Activated CD4-positive, alpha-beta T cell treated with anti-CD3 and anti-CD28 coated beads for 36 hours (primary cell): Measurements from ENCODE around the gene SMIM45.
"Not testable (repeated sequence)": the region's sequence is repeated elsewhere in the genome, so short reads cannot be mapped to it uniquely, and the experiment has no call there.

ENCODE experiments used
- ATAC-seq: fragments of 200-7000 bp; cut with Tn5 transposase; one replicate; pipeline ENCODE4 v1.10.0; 2021; ENCODE audit warnings: mild to moderate bottlenecking, moderate library complexity
- CTCF ChIA-PET: fragments of 350-600 bp; sonication (Branson Sonifier 250); formaldehyde crosslinking; loops from one replicate; lab custom pipeline; 2021; ENCODE audit warnings: antibody characterized with exemption; lab: Charles Lee
- POLR2A ChIA-PET: fragments of 350-600 bp; sonication (Branson Sonifier 250); formaldehyde crosslinking; loops from one replicate; lab custom pipeline; 2021; ENCODE audit warnings: antibody characterized with exemption, inconsistent platforms; lab: Charles Lee
- DNase-seq: peaks from one replicate; pipeline ENCODE4 v3.0.0-alpha.2; 2020
- H3K27ac Mint-ChIP-seq: one replicate; pipeline ENCODE4 v1.8.0; 2021; ENCODE audit warnings: mixed read lengths
- H3K27me3 Mint-ChIP-seq: one replicate; pipeline ENCODE4 v1.8.0; 2021; ENCODE audit warnings: mixed read lengths
- H3K36me3 Mint-ChIP-seq: one replicate; pipeline ENCODE4 v1.8.0; 2021; ENCODE audit warnings: low read depth, mixed read lengths
- H3K4me1 Mint-ChIP-seq: one replicate; pipeline ENCODE4 v1.8.0; 2021; ENCODE audit warnings: mixed read lengths
- H3K4me3 Mint-ChIP-seq: one replicate; pipeline ENCODE4 v1.8.0; 2021; ENCODE audit warnings: mild to moderate bottlenecking, moderate library complexity, mixed read lengths
- H3K9me3 Mint-ChIP-seq: one replicate; pipeline ENCODE4 v1.8.0; 2021; ENCODE audit warnings: low read depth, mixed read lengths
- intact Hi-C, 2 experiments: fragments of 100-400 bp; cut with DNase I in 1 of 2; cut with micrococcal nuclease in 1 of 2; formaldehyde crosslinking; loops; one replicate each; pipeline versions ENCODE4 v1.14.2 to v1.15.1; 2022 to 2024; cut with DNase I, micrococcal nuclease

SMIM45 gene

GRCh38 chr22:41939981-41940831 lies 11.7 kb upstream of the SMIM45 start:
- ChIA-PET CTCF (interaction anchor here (0.6 to 2.9 kb wide), 30 partner anchors 9 to 1055 kb away, joined by 3 to 30 read pairs (median 5); partner anchors contain the start of genes CCDC134, MEI1, SMIM45 and SREBF2), POLR2A (interaction anchor here (0.5 to 2.9 kb wide), 16 partner anchors 15 to 1024 kb away, joined by 3 to 32 read pairs (median 4); partner anchors contain the start of genes CCDC134, SNU13 and SREBF2)
- DNase-seq (peak; percentile 98), ATAC-seq (peak; percentile 75)
- peaks cover 63% of the 10 kb centered on the region for H3K4me1 Mint-ChIP-seq
- no peaks in the 10 kb centered on the region for H3K9me3 Mint-ChIP-seq
- peak overlapping the region; percentile 99 for H3K27ac Mint-ChIP-seq
- intact Hi-C loops, result loop anchor here (1.0 to 5.0 kb wide), 13 partner anchors 13 to 675 kb away; partner anchors contain the start of genes PMM1 (in 1 of the 2), SNU13 (in 1 of the 2), SREBF2 (in 1 of the 2) and TNFRSF13C (in 1 of the 2)
- peak overlapping the region; percentile 78 for H3K4me3 Mint-ChIP-seq
- no peaks in the 10 kb centered on the region for H3K27me3 Mint-ChIP-seq
- H3K36me3 Mint-ChIP-seq, result peaks cover 80% of the 10 kb centered on the region

- Mint-ChIP-seq H3K4me3 (peak overlapping the region; percentile 78), H3K9me3 (no peaks in the 10 kb centered on the region), H3K36me3 (peaks cover 82% of the 10 kb centered on the region), H3K27me3 (no peaks in the 10 kb centered on the region), H3K4me1 (peaks cover 70% of the 10 kb centered on the region), H3K27ac (peak overlapping the region; percentile 99)
- POLR2A ChIA-PET, result interaction anchor here (0.5 to 2.9 kb wide), 16 partner anchors 16 to 1025 kb away, joined by 3 to 32 read pairs (median 5); partner anchors contain the start of genes CCDC134, SNU13 and SREBF2
- ATAC-seq (peak; percentile 63), DNase-seq (peak; percentile 91)
- CTCF ChIA-PET, result interaction anchor here (0.5 to 2.9 kb wide), 36 partner anchors 8 to 1258 kb away, joined by 3 to 30 read pairs (median 4); partner anchors contain the start of genes CCDC134, MEI1, SMIM45 and SREBF2
- intact Hi-C loops, result loop anchor here (1.0 to 5.0 kb wide), 19 partner anchors 14 to 674 kb away; partner anchors contain the start of genes CCDC134 (in 1 of the 2), PMM1 (in 1 of the 2), SNU13 (in 1 of the 2) and SREBF2 (in 1 of the 2)
These were observed 10.9 kb upstream of the SMIM45 start for GRCh38 chr22:41940832-41941765.

DNA sequence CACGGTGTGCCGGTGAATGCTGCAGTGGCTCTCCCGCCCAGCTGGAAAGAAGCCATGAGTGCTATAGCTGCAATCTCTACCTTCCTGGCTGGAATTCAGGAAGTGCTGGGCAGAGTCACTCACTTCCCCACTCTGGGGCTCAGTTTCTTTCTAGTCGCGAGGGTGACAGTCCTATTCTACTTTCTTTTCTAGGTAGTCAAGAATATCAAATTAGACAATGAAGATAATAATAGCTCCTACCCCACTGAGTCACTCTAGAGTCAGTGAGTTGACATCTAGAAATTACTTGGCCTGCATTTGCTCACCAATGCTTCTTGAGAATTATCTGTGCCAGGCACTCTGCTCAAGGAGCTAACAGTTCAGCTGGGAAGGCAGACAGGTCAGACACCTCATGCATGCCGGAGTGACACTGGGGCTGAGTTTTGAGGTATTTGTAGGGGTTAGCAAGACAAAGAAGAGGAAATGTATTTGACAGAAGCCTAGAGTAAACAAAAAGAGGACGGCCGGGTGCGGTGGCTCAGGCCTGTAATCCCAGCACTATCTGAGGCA lies 8.2 kb upstream of the SMIM45 start:
- peak; percentile 56 for DNase-seq

GRCh38 chr22:41946629-41947423 lies 5.1 kb upstream of the SMIM45 start, which contains the start of gene CENPM:
CENPM (minus strand) TSS chr22:41947152; CDS start chr22:41947076, 76 bp downstream.
- ChIA-PET CTCF (interaction anchor here (0.6 to 5.0 kb wide), 14 partner anchors 10 to 634 kb away, joined by 3 to 31 read pairs (median 4); partner anchors contain the start of genes CCDC134, MEI1, NDUFA6 and TNFRSF13C), POLR2A (interaction anchor here (0.6 to 2.4 kb wide), 16 partner anchors 18 to 669 kb away, joined by 3 to 15 read pairs (median 4); partner anchors contain the start of genes CCDC134, PMM1, SMDT1 and SREBF2)
- peak; percentile 95 for ATAC-seq
- peaks cover 59% of the 10 kb centered on the region for H3K4me1 Mint-ChIP-seq
- peak; percentile 98 for DNase-seq
- peak within 1 kb of the TSS; percentile 92 for H3K27ac Mint-ChIP-seq
- H3K36me3 Mint-ChIP-seq, result peaks cover 38% of the 10 kb centered on the region
- H3K27me3 Mint-ChIP-seq, result no peaks in the 10 kb centered on the region
- H3K4me3 Mint-ChIP-seq, result peak within 1 kb of the TSS; percentile 97
- no peaks in the 10 kb centered on the region for H3K9me3 Mint-ChIP-seq
- intact Hi-C loops, result loop anchor here in 1 of 2 experiments (1.0 to 5.0 kb wide), 8 partner anchors 51 to 1310 kb away; partner anchors contain the start of genes MRTFA, NAGA, NDUFA6 and SMDT1

More for the DNA sequence above, 8.2 kb upstream of the SMIM45 start:
- Mint-ChIP-seq H3K36me3 (peaks cover 69% of the 10 kb centered on the region), H3K9me3 (no peaks in the 10 kb centered on the region), H3K4me1 (peaks cover 80% of the 10 kb centered on the region), H3K27me3 (no peaks in the 10 kb centered on the region), H3K27ac (peak overlapping the region; percentile 96), H3K4me3 (peak overlapping the region; percentile 48)
- ATAC-seq, result peak; percentile 2
- intact Hi-C loops, result loop anchor here in 1 of 2 experiments (5.0 kb wide), 1 partner anchor 496 kb away; the partner anchor contains the start of gene TOB2
- POLR2A ChIA-PET, result interaction anchor here (0.8 to 1.6 kb wide), 5 partner anchors 81 to 244 kb away, joined by 4 to 9 read pairs (median 5); partner anchors contain the start of genes CCDC134, MEI1 and SREBF2
- CTCF ChIA-PET, result interaction anchor here (0.6 to 5.0 kb wide), 14 partner anchors 15 to 532 kb away, joined by 3 to 31 read pairs (median 4); partner anchors contain the start of genes MEI1, SREBF2 and TNFRSF13C

GRCh38 chr22:41947424-41948080 lies 4.4 kb upstream of the SMIM45 start:
- POLR2A ChIA-PET, result interaction anchor here (0.6 to 2.4 kb wide), 12 partner anchors 19 to 668 kb away, joined by 3 to 15 read pairs (median 4); partner anchors contain the start of genes CCDC134, PMM1, SMDT1 and SREBF2
- DNase-seq, result no peak
- Mint-ChIP-seq H3K27ac (peak overlapping the region; percentile 90), H3K9me3 (no peaks in the 10 kb centered on the region), H3K4me1 (peaks cover 55% of the 10 kb centered on the region), H3K36me3 (peaks cover 33% of the 10 kb centered on the region), H3K27me3 (no peaks in the 10 kb centered on the region), H3K4me3 (peak overlapping the region; percentile 97)
- intact Hi-C loops, result loop anchor here in 1 of 2 experiments (1.0 to 5.0 kb wide), 4 partner anchors 51 to 1310 kb away; partner anchors contain the start of genes MRTFA, NAGA, SMDT1 and WBP2NL
- CTCF ChIA-PET, result interaction anchor here (0.6 to 5.0 kb wide), 10 partner anchors 9 to 635 kb away, joined by 3 to 31 read pairs (median 4); partner anchors contain the start of genes CCDC134, MEI1, NDUFA6 and TNFRSF13C
- ATAC-seq, result no peak

GRCh38 chr22:41948142-41948541 lies 3.8 kb upstream of the SMIM45 start:
- intact Hi-C loops, result loop anchor here in 1 of 2 experiments (5.0 kb wide), 1 partner anchor 1311 kb away; the partner anchor contains the start of gene MRTFA
- CTCF ChIA-PET, result interaction anchor here (0.6 to 1.7 kb wide), 3 partner anchors 8 to 496 kb away, joined by 3 to 4 read pairs (median 4); no protein-coding TSS in a partner anchor
- peak overlapping the region; percentile 97 for H3K4me3 Mint-ChIP-seq
- peak overlapping the region; percentile 47 for H3K27ac Mint-ChIP-seq
- peaks cover 28% of the 10 kb centered on the region for H3K36me3 Mint-ChIP-seq
- peaks cover 50% of the 10 kb centered on the region for H3K4me1 Mint-ChIP-seq
- no peaks in the 10 kb centered on the region for H3K27me3 Mint-ChIP-seq
- ATAC-seq (no peak), DNase-seq (no peak)
- no peaks in the 10 kb centered on the region for H3K9me3 Mint-ChIP-seq
- POLR2A ChIA-PET, result interaction anchor here (2.4 kb wide), 1 partner anchor 115 kb away, joined by 15 read pairs; the partner anchor contains the start of gene SREBF2

- CTCF ChIA-PET, result interaction anchor here (1.9 kb wide), 1 partner anchor 8 kb away, joined by 5 read pairs; no protein-coding TSS in a partner anchor
- H3K9me3 Mint-ChIP-seq, ATAC-seq, DNase-seq, H3K27me3 Mint-ChIP-seq, POLR2A ChIA-PET: not testable (repeated sequence)
- intact Hi-C loops, result loop anchor here in 1 of 2 experiments (5.0 kb wide), 1 partner anchor 1312 kb away; the partner anchor contains the start of gene MRTFA
- peaks cover 20% of the 10 kb centered on the region for H3K36me3 Mint-ChIP-seq
- H3K27ac Mint-ChIP-seq, result peak overlapping the region; percentile 14
- peaks cover 43% of the 10 kb centered on the region for H3K4me1 Mint-ChIP-seq
- H3K4me3 Mint-ChIP-seq, result peak overlapping the region; percentile 31
These were observed 3.0 kb upstream of the SMIM45 start for GRCh38 chr22:41948928-41949296.

DNA sequence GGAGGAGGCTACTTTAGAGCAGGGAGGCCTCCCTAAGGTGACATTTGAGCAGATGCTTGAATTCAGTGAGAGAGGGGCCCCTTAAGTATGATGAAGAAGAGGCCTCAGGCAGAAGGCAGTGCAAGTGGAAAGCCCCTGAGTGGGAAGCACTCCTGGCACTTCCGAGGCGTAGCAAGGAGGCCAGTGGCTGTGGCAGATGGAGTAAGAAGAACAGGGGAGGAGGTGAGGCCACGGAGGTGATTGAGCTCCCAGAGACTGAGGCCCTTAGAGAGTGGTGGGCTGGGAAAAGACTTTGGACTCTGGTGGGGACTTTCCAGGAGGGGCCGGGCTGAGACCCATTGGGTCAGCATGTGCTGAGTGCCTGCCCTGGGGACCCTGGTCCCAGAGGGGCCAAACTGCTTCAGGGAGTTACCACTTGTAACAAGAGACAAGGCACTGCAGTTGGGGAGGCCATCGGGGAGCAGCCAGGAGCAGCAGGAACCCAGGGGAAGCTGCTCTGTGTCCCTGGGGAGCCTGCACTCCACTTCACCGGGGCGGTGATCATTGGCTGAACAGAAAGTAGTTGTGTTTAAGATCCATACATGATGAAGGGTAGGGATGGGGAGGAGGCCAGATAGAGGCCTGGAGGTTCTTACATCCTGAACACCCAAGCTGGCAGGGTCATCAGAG lies 2.5 kb upstream of the SMIM45 start:
- H3K36me3 Mint-ChIP-seq, result peaks cover 16% of the 10 kb centered on the region
- H3K4me3 Mint-ChIP-seq, result peak overlapping the region; percentile 31
- H3K4me1 Mint-ChIP-seq, result peaks cover 39% of the 10 kb centered on the region
- intact Hi-C loops, result loop anchor here in 1 of 2 experiments (5.0 kb wide), 1 partner anchor 1312 kb away; the partner anchor contains the start of gene MRTFA
- ChIA-PET POLR2A (interaction anchor here (0.6 kb wide), 1 partner anchor 397 kb away, joined by 3 read pairs; no protein-coding TSS in a partner anchor), CTCF (interaction anchor here (1.9 kb wide), 1 partner anchor 9 kb away, joined by 5 read pairs; no protein-coding TSS in a partner anchor)
- ATAC-seq (no peak), DNase-seq (no peak)
- no peaks in the 10 kb centered on the region for H3K27me3 Mint-ChIP-seq
- H3K27ac Mint-ChIP-seq, result peak overlapping the region; percentile 14
- no peaks in the 10 kb centered on the region for H3K9me3 Mint-ChIP-seq
